SJCRH30 (cell line): ENCODE measurements around the gene CEP85L. TPM values are rescaled to one million over a fixed set of nuclear protein-coding genes. Genes with fewer than 3 reads are reported as not detected.

Experiments used
- DNase-seq, 2 experiments: peaks; one replicate each; pipeline ENCODE4 v3.0.0-alpha.2; 2015 to 2020
- H3K27ac ChIP-seq: fragments of 250-450 bp; sonication (Bioruptor Pico); 2 replicates; pipeline ENCODE4 v1.5.1; 2020; ENCODE audit warnings: mild to moderate bottlenecking, moderate library complexity
- H3K27me3 ChIP-seq: fragments of 250-450 bp; sonication (Bioruptor Pico); 2 replicates; pipeline ENCODE4 v1.5.1; 2020; ENCODE audit warnings: mild to moderate bottlenecking, moderate library complexity
- H3K36me3 ChIP-seq: fragments of 250-450 bp; sonication (Bioruptor Pico); 2 replicates; pipeline ENCODE4 v1.5.1; 2020; ENCODE audit warnings: mild to moderate bottlenecking, moderate library complexity
- H3K4me1 ChIP-seq: fragments of 250-450 bp; sonication (Bioruptor Pico); 2 replicates; pipeline ENCODE4 v1.5.1; 2020; ENCODE audit warnings: mild to moderate bottlenecking, moderate library complexity
- H3K4me3 ChIP-seq: fragments of 250-450 bp; sonication (Bioruptor Pico); 2 replicates; pipeline ENCODE4 v1.5.1; 2020; ENCODE audit warnings: mild to moderate bottlenecking, moderate library complexity
- H3K9me3 ChIP-seq: fragments of 250-450 bp; sonication (Bioruptor Pico); replicated peaks from 2 replicates; pipeline ENCODE4 v1.5.1; 2020; ENCODE audit warnings: mild to moderate bottlenecking, moderate library complexity
- total RNA-seq: library from RNA; depleted of rRNA; stranded (reverse); fragments of >200 nt; shearing (Covaris generic); gene quantifications from 2 replicates; pipeline ENCODE4 v1.2.3, GENCODE V29; 2014

Gene CEP85L
- total RNA-seq, 1 experiment from 2014 or later = 15.7 TPM

GRCh38 chr6:118505656-118506055 is 145.7 kb downstream of the CEP85L start:
- Histone ChIP-seq H3K36me3 (peaks cover 16% of the 10 kb centered on the region), H3K27me3 (no peaks in the 10 kb centered on the region), H3K9me3 (peaks cover 3% of the 10 kb centered on the region; the same call in 1 of the 2 replicates), H3K4me1 (peaks cover 12% of the 10 kb centered on the region), H3K4me3 (no peak overlapping the region), H3K27ac (no peak overlapping the region)
- no peak for DNase-seq

DNA sequence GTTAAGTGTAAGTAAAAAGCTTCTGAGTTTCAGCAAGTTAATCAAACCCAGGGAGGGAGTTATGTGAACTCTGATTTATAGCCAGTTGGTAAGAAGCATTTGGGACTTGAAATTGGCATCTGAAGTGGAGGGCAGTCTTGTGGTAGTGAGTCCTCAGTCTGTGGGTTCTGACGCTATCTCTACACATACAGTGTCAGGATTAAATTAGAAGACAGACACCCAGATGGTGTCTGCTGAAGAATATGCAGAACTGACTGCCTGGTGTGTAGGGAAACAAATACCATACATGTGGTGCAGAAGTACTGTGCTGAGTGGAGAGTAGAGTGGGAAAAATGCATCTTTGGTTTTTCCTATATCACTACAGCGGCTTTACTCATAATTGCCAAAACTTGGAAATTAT is 146.8 kb downstream of the CEP85L start:
- no peak overlapping the region for H3K27ac ChIP-seq
- H3K27me3 ChIP-seq = no peaks in the 10 kb centered on the region
- peaks cover 12% of the 10 kb centered on the region for H3K4me1 ChIP-seq
- H3K4me3 ChIP-seq = no peak overlapping the region
- peaks cover 3% of the 10 kb centered on the region; the same call in 1 of the 2 replicates for H3K9me3 ChIP-seq
- peaks cover 16% of the 10 kb centered on the region for H3K36me3 ChIP-seq
- no peak for DNase-seq

DNA sequence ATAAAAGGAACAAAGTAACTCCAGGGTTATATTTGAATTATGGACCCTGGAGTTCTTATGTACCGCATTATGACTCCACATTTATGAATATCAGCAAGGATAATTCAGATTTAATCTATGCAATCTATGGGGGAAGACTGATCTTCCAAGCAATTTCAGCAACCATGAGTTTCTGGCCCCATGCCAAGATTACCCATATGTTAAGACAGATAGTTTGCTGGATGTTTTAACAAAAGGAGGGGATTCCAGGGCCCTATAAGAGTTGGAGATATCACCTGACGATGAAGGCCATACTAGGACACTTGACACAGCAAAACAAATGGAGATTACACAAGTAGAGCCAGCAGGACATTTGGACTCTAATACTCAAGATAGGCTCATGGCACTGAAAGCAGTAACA is 149.2 kb downstream of the CEP85L start:
- peak in 1 of 2 experiments; percentile 16 for DNase-seq
- H3K4me3 ChIP-seq = no peak overlapping the region
- peaks cover 16% of the 10 kb centered on the region for H3K36me3 ChIP-seq
- peaks cover 12% of the 10 kb centered on the region for H3K4me1 ChIP-seq
- no peaks in the 10 kb centered on the region for H3K27me3 ChIP-seq
- peaks cover 3% of the 10 kb centered on the region; the same call in 1 of the 2 replicates for H3K9me3 ChIP-seq
- H3K27ac ChIP-seq = no peak overlapping the region

DNA sequence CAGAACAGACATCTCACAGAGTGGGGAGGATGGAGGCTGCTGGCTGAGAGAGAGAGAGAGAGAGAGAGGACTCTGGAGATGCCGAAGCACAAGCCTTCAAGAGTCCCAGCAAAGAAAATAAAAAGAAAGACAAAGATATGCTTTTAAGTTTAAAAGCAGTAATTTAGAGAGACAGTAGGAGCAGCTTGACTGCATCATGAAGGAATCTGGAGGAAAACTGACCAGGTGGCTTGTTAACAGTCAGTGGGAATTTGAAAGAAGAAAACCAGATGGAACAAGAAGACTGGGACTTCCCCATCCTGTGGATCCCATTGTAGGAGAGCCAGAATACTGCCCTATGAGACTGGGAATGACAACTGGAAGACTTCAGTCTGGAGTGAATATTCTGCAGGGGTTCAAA is 149.6 kb downstream of the CEP85L start:
- DNase-seq = no peak
- no peaks in the 10 kb centered on the region for H3K27me3 ChIP-seq
- H3K9me3 ChIP-seq = peaks cover 3% of the 10 kb centered on the region; the same call in 1 of the 2 replicates
- H3K27ac ChIP-seq = no peak overlapping the region
- H3K4me1 ChIP-seq = peaks cover 12% of the 10 kb centered on the region
- H3K36me3 ChIP-seq = peaks cover 18% of the 10 kb centered on the region
- no peak overlapping the region for H3K4me3 ChIP-seq

- Histone ChIP-seq H3K9me3 (peaks cover 3% of the 10 kb centered on the region; the same call in 1 of the 2 replicates), H3K27me3 (no peaks in the 10 kb centered on the region), H3K4me1 (peaks cover 7% of the 10 kb centered on the region), H3K36me3 (peaks cover 19% of the 10 kb centered on the region), H3K4me3 (no peak overlapping the region), H3K27ac (no peak overlapping the region)
- no peak for DNase-seq
These were observed 150.3 kb downstream of the CEP85L start for GRCh38 chr6:118501099-118501498.

- H3K27ac ChIP-seq = no peak overlapping the region
- H3K36me3 ChIP-seq = peaks cover 19% of the 10 kb centered on the region
- no peak for DNase-seq
These were observed 151.0 kb downstream of the CEP85L start for GRCh38 chr6:118500130-118501015.

GRCh38 chr6:118495485-118496280 is 155.7 kb downstream of the CEP85L start:
- peak in 1 of 2 experiments; percentile 9 for DNase-seq
- H3K36me3 ChIP-seq = peaks cover 15% of the 10 kb centered on the region
- no peaks in the 10 kb centered on the region for H3K9me3 ChIP-seq
- H3K4me1 ChIP-seq = no peaks in the 10 kb centered on the region
- H3K27me3 ChIP-seq = no peaks in the 10 kb centered on the region
- H3K27ac ChIP-seq = peak overlapping the region; percentile 21; the same call in 1 of the 2 replicates
- H3K4me3 ChIP-seq = no peak overlapping the region

More at GRCh38 chr6:118500130-118501015, 151.0 kb downstream of the CEP85L start:
- Histone ChIP-seq H3K9me3 (peaks cover 3% of the 10 kb centered on the region; the same call in 1 of the 2 replicates), H3K4me1 (no peaks in the 10 kb centered on the region), H3K4me3 (no peak overlapping the region), H3K27me3 (no peaks in the 10 kb centered on the region)

- Histone ChIP-seq H3K4me3 (no peak overlapping the region), H3K27me3 (no peaks in the 10 kb centered on the region), H3K9me3 (peaks cover 6% of the 10 kb centered on the region), H3K27ac (no peak overlapping the region), H3K4me1 (no peaks in the 10 kb centered on the region), H3K36me3 (peaks cover 24% of the 10 kb centered on the region)
- no peak for DNase-seq
These were observed 157.3 kb downstream of the CEP85L start for GRCh38 chr6:118494091-118494490.

DNA sequence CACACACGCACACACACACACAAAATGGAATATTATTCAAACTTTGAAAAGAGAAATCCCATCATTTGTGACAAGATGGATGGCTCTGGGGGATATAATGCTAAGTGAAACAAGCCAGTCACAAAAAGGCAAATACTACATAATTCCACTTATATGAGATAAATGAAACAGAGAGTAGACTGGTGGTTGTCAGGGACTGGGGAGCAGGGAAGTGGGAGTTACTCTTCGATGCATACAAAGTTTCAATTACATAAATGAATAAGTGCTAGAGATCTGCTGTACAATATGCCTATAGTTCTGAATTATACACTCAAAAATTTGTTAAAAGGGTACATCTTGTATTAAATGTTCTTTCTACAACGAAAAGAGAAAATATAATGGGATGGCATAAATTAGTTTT is 161.4 kb downstream of the CEP85L start:
- Histone ChIP-seq H3K27ac (no peak overlapping the region), H3K27me3 (no peaks in the 10 kb centered on the region), H3K4me1 (no peaks in the 10 kb centered on the region), H3K4me3 (no peak overlapping the region), H3K9me3 (peaks cover 15% of the 10 kb centered on the region), H3K36me3 (peaks cover 36% of the 10 kb centered on the region)
- DNase-seq = no peak

DNA sequence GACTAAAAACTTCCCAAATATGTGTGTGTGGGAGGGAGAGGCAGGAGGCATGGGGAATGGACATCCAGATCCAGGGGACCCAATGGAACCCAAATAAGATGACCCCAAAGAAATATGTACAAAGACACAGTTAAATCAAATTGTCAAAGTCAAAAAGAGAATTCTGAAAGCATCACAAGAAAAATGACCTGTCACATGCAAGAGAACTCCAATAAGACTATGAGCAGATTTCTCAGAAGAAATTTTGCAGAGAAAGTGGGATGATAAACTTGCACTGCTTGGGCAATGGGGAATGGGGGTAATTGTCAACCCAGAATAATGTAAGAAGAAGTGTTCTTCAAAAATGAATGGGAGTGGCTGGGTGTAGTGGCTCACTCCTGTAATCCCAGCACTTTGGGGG is 162.8 kb downstream of the CEP85L start:
- H3K27ac ChIP-seq = no peak overlapping the region
- H3K36me3 ChIP-seq = peaks cover 36% of the 10 kb centered on the region
- no peaks in the 10 kb centered on the region for H3K4me1 ChIP-seq
- H3K27me3 ChIP-seq = no peaks in the 10 kb centered on the region
- peaks cover 15% of the 10 kb centered on the region for H3K9me3 ChIP-seq
- DNase-seq = no peak
- no peak overlapping the region for H3K4me3 ChIP-seq

- peaks cover 15% of the 10 kb centered on the region for H3K9me3 ChIP-seq
- no peaks in the 10 kb centered on the region for H3K27me3 ChIP-seq
- no peaks in the 10 kb centered on the region for H3K4me1 ChIP-seq
- no peak for DNase-seq
- no peak overlapping the region for H3K4me3 ChIP-seq
- peaks cover 35% of the 10 kb centered on the region for H3K36me3 ChIP-seq
- no peak overlapping the region for H3K27ac ChIP-seq
These were observed 165.5 kb downstream of the CEP85L start for GRCh38 chr6:118485601-118486550.

DNA sequence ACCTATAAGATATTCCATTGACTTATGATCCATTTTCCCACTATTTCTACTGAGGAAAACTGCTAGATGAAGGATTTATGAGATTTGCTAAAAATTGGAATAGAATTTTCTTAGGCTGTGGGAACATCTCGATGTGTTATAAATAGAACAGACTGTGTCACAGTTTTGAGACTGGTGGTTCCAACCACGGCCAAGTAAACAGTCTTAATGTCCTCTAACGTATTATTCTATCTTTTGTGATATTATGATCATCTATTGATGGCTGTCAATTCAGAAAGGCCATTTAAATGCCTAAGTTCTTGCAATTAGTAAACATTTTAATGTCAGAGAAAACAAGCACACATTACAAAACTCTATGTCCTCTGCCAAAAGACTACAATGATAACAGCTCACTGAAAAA is 174.8 kb downstream of the CEP85L start:
- Histone ChIP-seq H3K27me3 (no peaks in the 10 kb centered on the region), H3K4me1 (no peaks in the 10 kb centered on the region), H3K27ac (no peak overlapping the region), H3K9me3 (no peaks in the 10 kb centered on the region), H3K4me3 (no peak overlapping the region), H3K36me3 (peaks cover 7% of the 10 kb centered on the region)
- no peak for DNase-seq

DNA sequence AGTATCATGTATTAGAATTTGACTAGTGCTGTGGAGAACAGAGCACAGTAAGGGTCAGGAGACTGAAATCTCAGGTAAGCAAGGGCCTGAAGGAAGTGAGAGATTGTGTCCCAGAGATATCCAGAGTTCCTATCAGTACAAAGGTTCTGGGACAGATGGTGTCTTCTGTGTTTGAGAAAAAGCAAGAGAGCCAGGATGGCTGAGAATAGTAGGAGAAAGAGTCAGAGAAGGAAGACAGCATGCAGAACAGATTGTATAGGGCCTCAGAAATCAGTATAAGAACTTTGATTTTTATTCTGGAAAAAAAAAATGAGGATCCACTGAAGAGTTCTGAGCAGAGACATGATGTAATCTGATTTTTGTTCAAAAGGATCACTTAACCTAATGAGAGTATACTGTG is 178.1 kb downstream of the CEP85L start:
- H3K27ac ChIP-seq = no peak overlapping the region

GRCh38 chr6:118469468-118469867 is 181.9 kb downstream of the CEP85L start:
- Histone ChIP-seq H3K4me1 (no peaks in the 10 kb centered on the region), H3K27me3 (no peaks in the 10 kb centered on the region), H3K9me3 (no peaks in the 10 kb centered on the region), H3K4me3 (no peak overlapping the region), H3K27ac (no peak overlapping the region), H3K36me3 (peaks cover 27% of the 10 kb centered on the region)
- DNase-seq = no peak

More for the DNA sequence above, 178.1 kb downstream of the CEP85L start:
- no peaks in the 10 kb centered on the region for H3K4me1 ChIP-seq
- no peaks in the 10 kb centered on the region for H3K27me3 ChIP-seq
- DNase-seq = no peak
- H3K36me3 ChIP-seq = no peaks in the 10 kb centered on the region; the same call in none of the 2 replicates
- H3K4me3 ChIP-seq = no peak overlapping the region
- no peaks in the 10 kb centered on the region for H3K9me3 ChIP-seq
